VCaP (cell line): ENCODE results near the gene ARRB1.

Source experiments
- H3K27ac ChIP-seq: fragments of 450-650 bp; 2 replicates; pipeline ENCODE4 v1.5.1; 2017
- CTCF ChIP-seq: fragments of 450-650 bp; conservative IDR thresholded peaks from 2 replicates; pipeline ENCODE4 v1.5.1; 2017; ENCODE audit warnings: mild to moderate bottlenecking, moderate library complexity

Gene ARRB1

GRCh38 chr11:75323609-75324008, 27.9 kb downstream of the ARRB1 start:
- TF ChIP-seq CTCF: no peak
- peak overlapping the region; percentile 88 for H3K27ac ChIP-seq

GRCh38 chr11:75320643-75321042, 30.8 kb downstream of the ARRB1 start:
- TF ChIP-seq CTCF: no peak
- H3K27ac ChIP-seq: peak overlapping the region; percentile 90; the same call in 1 of the 2 replicates

GRCh38 chr11:75320046-75320618, 31.3 kb downstream of the ARRB1 start:
- no peak for TF ChIP-seq CTCF
- H3K27ac ChIP-seq: peak overlapping the region; percentile 90

GRCh38 chr11:75319035-75319877, 32.2 kb downstream of the ARRB1 start:
- peak overlapping the region; percentile 90 for H3K27ac ChIP-seq

GRCh38 chr11:75317446-75318122, 33.9 kb downstream of the ARRB1 start:
- TF ChIP-seq CTCF: no peak
- peak overlapping the region; percentile 90; the same call in 1 of the 2 replicates for H3K27ac ChIP-seq

More at GRCh38 chr11:75319035-75319877, 32.2 kb downstream of the ARRB1 start:
- TF ChIP-seq CTCF: no peak

GRCh38 chr11:75315439-75315805, 36.0 kb downstream of the ARRB1 start:
- TF ChIP-seq CTCF: no peak
- no peak overlapping the region for H3K27ac ChIP-seq

- no peak overlapping the region for H3K27ac ChIP-seq
- TF ChIP-seq CTCF: no peak
These were observed 36.6 kb downstream of the ARRB1 start for GRCh38 chr11:75314771-75315438.
